T-helper 2 cell treated with Interferon-gamma antibody and Interleukin-4, amounts not matched to agents 5 μg/mL and 100 μg/mL, for 36 hours (primary cell): ENCODE data around the gene MYH14.

ENCODE experiments used
- DNase-seq: peaks from one replicate; pipeline ENCODE4 v3.0.0; 2021; ENCODE audit warnings: low spot score
- H3K27ac Mint-ChIP-seq: one replicate; pipeline ENCODE4 v1.8.0; 2021; ENCODE audit warnings: mild to moderate bottlenecking, mixed read lengths
- H3K27me3 Mint-ChIP-seq: one replicate; pipeline ENCODE4 v1.8.0; 2021; ENCODE audit warnings: low read depth, mixed read lengths
- H3K36me3 Mint-ChIP-seq: one replicate; pipeline ENCODE4 v1.8.0; 2021; ENCODE audit warnings: low read depth, mixed read lengths
- H3K4me1 Mint-ChIP-seq: one replicate; pipeline ENCODE4 v1.8.0; 2021; ENCODE audit warnings: low read depth, mixed read lengths
- H3K4me3 Mint-ChIP-seq: one replicate; pipeline ENCODE4 v1.8.0; 2022; ENCODE audit warnings: mild to moderate bottlenecking, moderate library complexity, mixed read lengths
- H3K9me3 Mint-ChIP-seq: one replicate; pipeline ENCODE4 v1.8.0; 2021; ENCODE audit warnings: mixed read lengths

MYH14 gene

GRCh38 chr19:50268041-50268440, 64.6 kb downstream of the MYH14 start:
- Mint-ChIP-seq H3K27me3 (peaks cover 4% of the 10 kb centered on the region), H3K27ac (no peak overlapping the region), H3K36me3 (no peaks in the 10 kb centered on the region), H3K4me1 (no peaks in the 10 kb centered on the region), H3K9me3 (no peaks in the 10 kb centered on the region), H3K4me3 (no peak overlapping the region)
- DNase-seq: no peak

GRCh38 chr19:50268501-50268900, 65.1 kb downstream of the MYH14 start:
- H3K36me3 Mint-ChIP-seq: no peaks in the 10 kb centered on the region
- no peaks in the 10 kb centered on the region for H3K4me1 Mint-ChIP-seq
- H3K9me3 Mint-ChIP-seq: no peaks in the 10 kb centered on the region
- no peak for DNase-seq
- H3K4me3 Mint-ChIP-seq: no peak overlapping the region
- H3K27me3 Mint-ChIP-seq: peaks cover 4% of the 10 kb centered on the region
- H3K27ac Mint-ChIP-seq: no peak overlapping the region

GRCh38 chr19:50269653-50270052, 66.2 kb downstream of the MYH14 start:
- no peak overlapping the region for H3K4me3 Mint-ChIP-seq
- H3K4me1 Mint-ChIP-seq: no peaks in the 10 kb centered on the region
- DNase-seq: no peak
- H3K36me3 Mint-ChIP-seq: no peaks in the 10 kb centered on the region
- no peaks in the 10 kb centered on the region for H3K9me3 Mint-ChIP-seq
- peaks cover 4% of the 10 kb centered on the region for H3K27me3 Mint-ChIP-seq
- no peak overlapping the region for H3K27ac Mint-ChIP-seq

DNA sequence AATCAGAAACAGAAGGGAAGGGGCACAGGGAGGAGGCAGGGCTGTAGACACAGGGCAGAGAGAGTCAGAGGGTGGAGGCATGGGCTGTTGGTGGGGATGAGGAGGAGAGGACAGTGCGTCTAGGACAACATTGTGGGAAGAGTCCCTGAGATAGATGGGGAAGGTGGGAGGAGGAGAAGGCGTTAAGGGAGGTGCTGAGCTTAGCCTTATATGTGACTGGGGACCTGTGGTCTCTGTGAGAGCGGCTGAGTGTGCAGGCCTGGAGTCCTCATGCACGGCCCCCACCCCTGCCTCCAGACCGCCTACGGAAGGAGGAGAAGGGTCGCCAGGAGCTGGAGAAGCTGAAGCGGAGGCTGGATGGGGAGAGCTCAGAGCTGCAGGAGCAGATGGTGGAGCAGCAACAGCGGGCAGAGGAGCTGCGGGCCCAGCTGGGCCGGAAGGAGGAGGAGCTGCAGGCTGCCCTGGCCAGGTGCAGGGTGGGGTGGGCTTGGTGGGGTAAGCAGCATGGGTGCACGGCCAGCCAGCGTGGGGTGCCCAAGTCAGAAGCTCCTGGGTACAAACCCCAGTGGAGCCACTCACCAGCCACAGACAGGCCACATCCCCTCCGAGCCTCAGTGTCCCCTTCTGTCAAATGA, 69.0 kb downstream of the MYH14 start:
- H3K36me3 Mint-ChIP-seq: no peaks in the 10 kb centered on the region
- no peaks in the 10 kb centered on the region for H3K4me1 Mint-ChIP-seq
- no peak overlapping the region for H3K4me3 Mint-ChIP-seq
- H3K9me3 Mint-ChIP-seq: no peaks in the 10 kb centered on the region
- no peak overlapping the region for H3K27ac Mint-ChIP-seq
- peaks cover 4% of the 10 kb centered on the region for H3K27me3 Mint-ChIP-seq
- DNase-seq: no peak

- Mint-ChIP-seq H3K4me1 (no peaks in the 10 kb centered on the region), H3K27ac (no peak overlapping the region), H3K36me3 (no peaks in the 10 kb centered on the region), H3K4me3 (no peak overlapping the region), H3K27me3 (no peaks in the 10 kb centered on the region), H3K9me3 (no peaks in the 10 kb centered on the region)
- no peak for DNase-seq
Measured at GRCh38 chr19:50273821-50274220, 70.4 kb downstream of the MYH14 start.

- no peaks in the 10 kb centered on the region for H3K27me3 Mint-ChIP-seq
- no peak overlapping the region for H3K27ac Mint-ChIP-seq
- H3K9me3 Mint-ChIP-seq: no peaks in the 10 kb centered on the region
- no peaks in the 10 kb centered on the region for H3K4me1 Mint-ChIP-seq
- DNase-seq: no peak
- no peak overlapping the region for H3K4me3 Mint-ChIP-seq
- no peaks in the 10 kb centered on the region for H3K36me3 Mint-ChIP-seq
Measured at GRCh38 chr19:50275577-50276368, 72.4 kb downstream of the MYH14 start.

- H3K4me3 Mint-ChIP-seq: no peak overlapping the region
- no peak overlapping the region for H3K27ac Mint-ChIP-seq
- H3K36me3 Mint-ChIP-seq: no peaks in the 10 kb centered on the region
- no peaks in the 10 kb centered on the region for H3K9me3 Mint-ChIP-seq
- no peaks in the 10 kb centered on the region for H3K27me3 Mint-ChIP-seq
- no peak for DNase-seq
- no peaks in the 10 kb centered on the region for H3K4me1 Mint-ChIP-seq
Measured at GRCh38 chr19:50276370-50277063, 73.1 kb downstream of the MYH14 start.

- Mint-ChIP-seq H3K4me1 (no peaks in the 10 kb centered on the region), H3K4me3 (no peak overlapping the region), H3K27me3 (no peaks in the 10 kb centered on the region), H3K27ac (no peak overlapping the region), H3K36me3 (no peaks in the 10 kb centered on the region), H3K9me3 (no peaks in the 10 kb centered on the region)
- DNase-seq: no peak
Measured at GRCh38 chr19:50277966-50278580, 74.7 kb downstream of the MYH14 start.

GRCh38 chr19:50280074-50280473, 76.7 kb downstream of the MYH14 start:
- Mint-ChIP-seq H3K4me3 (no peak overlapping the region), H3K27ac (no peak overlapping the region), H3K36me3 (no peaks in the 10 kb centered on the region), H3K4me1 (no peaks in the 10 kb centered on the region), H3K27me3 (no peaks in the 10 kb centered on the region), H3K9me3 (peaks cover 1% of the 10 kb centered on the region)
- no peak for DNase-seq

- Mint-ChIP-seq H3K4me3 (no peak overlapping the region), H3K27ac (no peak overlapping the region), H3K4me1 (no peaks in the 10 kb centered on the region), H3K9me3 (peaks cover 9% of the 10 kb centered on the region), H3K36me3 (no peaks in the 10 kb centered on the region), H3K27me3 (no peaks in the 10 kb centered on the region)
- DNase-seq: no peak
Measured at GRCh38 chr19:50280983-50281382, 77.6 kb downstream of the MYH14 start.

- Mint-ChIP-seq H3K27ac (no peak overlapping the region), H3K36me3 (no peaks in the 10 kb centered on the region), H3K4me3 (no peak overlapping the region), H3K4me1 (no peaks in the 10 kb centered on the region), H3K27me3 (no peaks in the 10 kb centered on the region), H3K9me3 (peaks cover 10% of the 10 kb centered on the region)
- DNase-seq: no peak
Measured at GRCh38 chr19:50281491-50281890, 78.1 kb downstream of the MYH14 start.

- Mint-ChIP-seq H3K4me1 (no peaks in the 10 kb centered on the region), H3K36me3 (no peaks in the 10 kb centered on the region), H3K27ac (no peak overlapping the region), H3K4me3 (no peak overlapping the region), H3K9me3 (peaks cover 12% of the 10 kb centered on the region), H3K27me3 (no peaks in the 10 kb centered on the region)
- no peak for DNase-seq
Measured at GRCh38 chr19:50285833-50286232, 82.4 kb downstream of the MYH14 start.

GRCh38 chr19:50286443-50286842, 83.0 kb downstream of the MYH14 start:
- H3K27me3 Mint-ChIP-seq: no peaks in the 10 kb centered on the region
- no peak overlapping the region for H3K27ac Mint-ChIP-seq
- no peak overlapping the region for H3K4me3 Mint-ChIP-seq
- H3K9me3 Mint-ChIP-seq: peaks cover 12% of the 10 kb centered on the region
- no peak for DNase-seq
- no peaks in the 10 kb centered on the region for H3K36me3 Mint-ChIP-seq
- H3K4me1 Mint-ChIP-seq: no peaks in the 10 kb centered on the region

- Mint-ChIP-seq H3K9me3 (peaks cover 12% of the 10 kb centered on the region), H3K4me1 (no peaks in the 10 kb centered on the region), H3K4me3 (no peak overlapping the region), H3K27me3 (no peaks in the 10 kb centered on the region), H3K36me3 (no peaks in the 10 kb centered on the region), H3K27ac (no peak overlapping the region)
- no peak for DNase-seq
Measured at GRCh38 chr19:50287331-50287730, 83.9 kb downstream of the MYH14 start.
